NT2/D1 (cell line): ENCODE measurements around the gene CRACDL.

ENCODE experiments used
- YY1 ChIP-seq: IDR thresholded peaks from 2 replicates; pipeline ENCODE4 v1.6.1; 2011; ENCODE audit not compliant: insufficient read length, insufficient read depth
- ZNF274 ChIP-seq: IDR thresholded peaks from 2 replicates; pipeline ENCODE4 v1.6.1; 2011; ENCODE audit warnings: mild to moderate bottlenecking, low read depth, low read length

DNA sequence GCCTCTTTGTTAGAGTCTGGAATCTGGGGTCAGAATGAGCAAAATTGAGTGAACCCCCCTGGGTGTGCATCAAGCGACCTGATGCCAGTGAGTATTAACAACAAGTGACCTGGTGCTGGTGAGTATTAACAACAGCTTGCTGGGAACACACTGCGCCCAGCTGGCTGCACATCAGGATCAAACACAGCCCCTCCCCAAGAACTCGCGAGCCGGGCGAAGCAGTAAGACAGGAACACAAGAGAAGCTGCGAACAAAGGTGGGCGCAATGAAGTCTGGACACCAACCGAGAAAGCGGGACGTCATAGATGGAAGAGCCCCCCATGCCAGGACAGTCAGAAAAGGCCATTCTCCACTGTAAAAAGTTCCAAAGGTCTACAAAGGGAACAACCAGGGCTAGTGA, 34.3 kb downstream of the CRACDL start:
- TF ChIP-seq YY1 = no peak
- no peak for TF ChIP-seq ZNF274
